GM12878 (cell line): ENCODE measurements around the gene ENTPD3. TPM values are rescaled to one million over a fixed set of nuclear protein-coding genes. Genes with fewer than 3 reads are reported as not detected.

ENCODE experiments used
- ATAC-seq: fragments of 200-7000 bp; cut with Tn5 transposase; 3 replicates; pipeline ENCODE4 v1.9.1; 2020; ENCODE audit warnings: mild to moderate bottlenecking, moderate library complexity
- BruUV-seq: library from RNA; stranded (reverse); fragments of 400-500 nt; replicated peaks from 2 replicates; lab custom pipeline; 2021; lab: Mats Ljungman, UMichigan
- CTCF ChIA-PET: fragments of 300-600 bp; sonication (Branson Sonifier 250); formaldehyde crosslinking; extraction: SDS; loops from one replicate; lab custom pipeline; 2021; ENCODE audit warnings: inconsistent platforms; lab: Yijun Ruan, JAX
- POLR2A ChIA-PET: fragments of 350-600 bp; formaldehyde crosslinking; extraction: SDS; loops from one replicate; lab custom pipeline; 2021; ENCODE audit warnings: inconsistent platforms; lab: Charles Lee
- RAD21 ChIA-PET: fragments of 300-600 bp; sonication (Branson Sonifier 250); formaldehyde crosslinking; loops from one replicate; lab custom pipeline; 2023; ENCODE audit warnings: antibody characterized with exemption; ENCODE audit not compliant: unreplicated experiment; lab: Charles Lee
- SMC1A ChIA-PET: fragments of 300-600 bp; sonication (Branson Sonifier 250); formaldehyde crosslinking; loops from one replicate; lab custom pipeline; 2023; ENCODE audit not compliant: unreplicated experiment, uncharacterized antibody; lab: Charles Lee
- DNase-seq: peaks from one replicate; pipeline ENCODE4 v3.0.0-alpha.2; 2011; ENCODE audit warnings: low read depth, low spot score
- FAIRE-seq: peaks from 3 replicates; lab custom pipeline; 2011; peaks lifted over from hg19 to GRCh38; lab: Jason Lieb, UNC
- H2AFZ ChIP-seq: 2 replicates; pipeline ENCODE4 v1.6.0; 2011; ENCODE audit warnings: low read depth, low read length, control low read depth; ENCODE audit not compliant: control insufficient read depth
- H3K27ac ChIP-seq: 2 replicates; pipeline ENCODE4 v1.5.1; 2011; ENCODE audit warnings: control low read depth; ENCODE audit not compliant: control insufficient read depth, insufficient read depth
- H3K27me3 ChIP-seq, 2 experiments: replicated peaks in 1 of 2; 2 replicates each; pipeline versions ENCODE4 v1.6.0 to v1.6.1; 2011; ENCODE audit warnings: low read length in 1 of 2; ENCODE audit not compliant: control insufficient read depth in 2 of 2, insufficient read depth in 2 of 2
- H3K36me3 ChIP-seq, 2 experiments: 2 replicates each; pipeline ENCODE4 v1.5.1; 2011; ENCODE audit warnings: low read length in 1 of 2; ENCODE audit not compliant: control insufficient read depth in 2 of 2, insufficient read depth in 2 of 2
- H3K4me1 ChIP-seq: 2 replicates; pipeline ENCODE4 v1.6.1; 2011; ENCODE audit warnings: mild to moderate bottlenecking, low read length, moderate library complexity, mixed read lengths; ENCODE audit not compliant: control insufficient read depth, insufficient read depth
- H3K4me2 ChIP-seq: 2 replicates; pipeline ENCODE4 v1.6.0; 2011; ENCODE audit warnings: control low read depth; ENCODE audit not compliant: control insufficient read depth, insufficient read depth
- H3K4me3 ChIP-seq: fragments of 200-600 bp; sonication (generic); 2 replicates; pipeline ENCODE4 v1.5.1; 2016
- H3K79me2 ChIP-seq: 2 replicates; pipeline ENCODE4 v1.6.0; 2011; ENCODE audit warnings: low read length; ENCODE audit not compliant: control insufficient read depth, insufficient read depth
- H3K9ac ChIP-seq: 2 replicates; pipeline ENCODE4 v1.8.0; 2011; ENCODE audit warnings: low read length, control low read depth, mixed read lengths; ENCODE audit not compliant: control insufficient read depth, insufficient read depth
- H3K9me3 ChIP-seq: replicated peaks from 3 replicates; pipeline ENCODE4 v1.5.1; 2011; ENCODE audit warnings: mild to moderate bottlenecking, low read length; ENCODE audit not compliant: control insufficient read depth, insufficient read depth
- H4K20me1 ChIP-seq: 2 replicates; pipeline ENCODE4 v1.6.0; 2011; ENCODE audit not compliant: control insufficient read depth, insufficient read depth
- ASH2L ChIP-seq: fragments of 300-600, 200-600 bp; sonication (generic); IDR thresholded peaks from 2 replicates; pipeline ENCODE4 v1.6.1; 2017; ENCODE audit warnings: low read depth, mild to moderate bottlenecking, borderline replicate concordance
- CEBPZ ChIP-seq: fragments of 150-350 bp; IDR thresholded peaks from 2 replicates; pipeline ENCODE4 v1.6.1; 2016; ENCODE audit warnings: low read depth, low read length
- HCFC1 ChIP-seq: fragments of 150-350 bp; IDR thresholded peaks from 2 replicates; pipeline ENCODE4 v1.6.1; 2014; ENCODE audit warnings: low read length
- HDAC6 ChIP-seq: fragments of 200-600 bp; sonication (generic); IDR thresholded peaks from one replicate; pipeline ENCODE4 v1.8.0; 2017; ENCODE audit warnings: antibody characterized with exemption; ENCODE audit not compliant: unreplicated experiment
- IKZF2 ChIP-seq, 2 experiments: fragments of 450-650 bp; IDR thresholded peaks; 2 replicates each; pipeline ENCODE4 v1.6.1; 2017; ENCODE audit warnings: mild to moderate bottlenecking in 2 of 2, moderate library complexity in 2 of 2
- IRF5 ChIP-seq: fragments of 450-650 bp; IDR thresholded peaks from 2 replicates; pipeline ENCODE4 v1.6.1; 2017; ENCODE audit warnings: borderline replicate concordance
- KLF5 ChIP-seq: fragments of 450-650 bp; IDR thresholded peaks from 2 replicates; pipeline ENCODE4 v1.6.1; 2014; ENCODE audit warnings: mild to moderate bottlenecking; ENCODE audit not compliant: partially characterized antibody
- MTA2 ChIP-seq: fragments of 450-650 bp; IDR thresholded peaks from 2 replicates; pipeline ENCODE4 v1.6.1; 2016; ENCODE audit warnings: low read depth, mild to moderate bottlenecking, moderate library complexity
- POLR2AphosphoS2 ChIP-seq: IDR thresholded peaks from 2 replicates; pipeline ENCODE4 v1.6.1; 2011; ENCODE audit warnings: low read depth, mild to moderate bottlenecking, low read length, improper control_type of control experiment, moderate library complexity
- POLR2AphosphoS5 ChIP-seq: IDR thresholded peaks from 2 replicates; pipeline ENCODE4 v1.6.1; 2011; ENCODE audit warnings: mild to moderate bottlenecking, low read length, inconsistent platforms
- RELA ChIP-seq: fragments of 450-650 bp; IDR thresholded peaks from 2 replicates; pipeline ENCODE4 v1.8.0; 2014; ENCODE audit warnings: borderline replicate concordance; ENCODE audit not compliant: partially characterized antibody
- RFX5 ChIP-seq: IDR thresholded peaks from 2 replicates; pipeline ENCODE4 v1.6.1; 2011; ENCODE audit warnings: low read depth, low read length, improper control_type of control experiment
- SP1 ChIP-seq: IDR thresholded peaks from one replicate; pipeline ENCODE4 v1.6.1; 2011; ENCODE audit warnings: low read depth, low read length
- WGBS: methylation state at CpG from one replicate; pipeline ENCODE4 v1.1.6; 2016; ENCODE audit warnings: low lambda C conversion rate; ENCODE audit not compliant: insufficient replicate concordance, insufficient coverage; ENCODE audit errors: missing lambda C conversion rate; 5-methylcytosine and 5-hydroxymethylcytosine counted together
- in situ Hi-C: fragments of 300-500 bp; cut with MboI; formaldehyde crosslinking; loops from 9 replicates; pipeline ENCODE4 v1.14.3; 2018; ENCODE audit warnings: mixed read lengths
- intact Hi-C: fragments of 100-400 bp; cut with micrococcal nuclease; formaldehyde crosslinking; loops from one replicate; pipeline ENCODE4 v1.14.2; 2022; ENCODE audit not compliant: unreplicated experiment
- polyA plus RNA-seq, 11 experiments: library from polyadenylated mRNA; depleted of rRNA in 4 of 11; unstranded in 6 of 11; stranded (reverse) in 5 of 11; fragments of >200 nt; fragmentation: Nextera tagmentation in 4 of 11; fragmentation: Illumina TruSeq in 1 of 11; extraction: Ambion mirVana in 4 of 11; extraction: Trizol in 1 of 11; gene quantifications; 1 replicate in 1 of 11; 2 replicates in 10 of 11; pipeline versions ENCODE4 v1.2.1 to v1.2.3, GENCODE V29; 2011 to 2016; ENCODE audit warnings: inconsistent platforms in 2 of 11, missing spikeins in 2 of 11, low read depth in 1 of 11
- total RNA-seq, 4 experiments: library from RNA; depleted of rRNA in 3 of 4; stranded (reverse); fragments of >200 nt in 3 of 4; fragmentation: Illumina TruSeq in 1 of 4; extraction: Trizol in 1 of 4; gene quantifications; 2 replicates each; pipeline versions ENCODE4 v1.2.1 to v1.2.3, GENCODE V29; 2013 to 2021

ENTPD3 gene
- total and polyA plus RNA-seq, 10 of the 15 experiments (the other 5 are each of a cell fraction or from before 2014, with no cell fraction given): 0.03 TPM; not detected in 9

GRCh38 chr3:40387895-40388254, 891 bp downstream of the ENTPD3 start:
- H3K9me3 ChIP-seq: no peaks in the 10 kb centered on the region
- H3K27me3 ChIP-seq: peaks cover 3 to 18% of the 10 kb centered on the region in 2 experiments
- H3K36me3 ChIP-seq: no peaks in the 10 kb centered on the region
- no peaks in the 10 kb centered on the region for H4K20me1 ChIP-seq
- H3K9ac ChIP-seq: no peak overlapping the region
- ChIA-PET SMC1A (no interaction called here), POLR2A (no interaction called here), CTCF (no interaction called here), RAD21 (no interaction called here)
- ATAC-seq: no peak
- in situ Hi-C loops: no loop called here
- H2AFZ ChIP-seq: no peak overlapping the region
- no peak overlapping the region for H3K27ac ChIP-seq
- H3K4me2 ChIP-seq: no peak overlapping the region
- FAIRE-seq: no peak
- no TSS peak for BruUV-seq
- 69% methylated on average over 10 of the region's 10 CpGs for WGBS
- intact Hi-C loops: no loop called here
- DNase-seq: no peak
- H3K79me2 ChIP-seq: no peaks in the 10 kb centered on the region
- no peaks in the 10 kb centered on the region for H3K4me1 ChIP-seq
- no peak overlapping the region for H3K4me3 ChIP-seq
- TF ChIP-seq HDAC6: no peak

GRCh38 chr3:40396406-40396805, 9.4 kb downstream of the ENTPD3 start:
- in situ Hi-C loops (no loop called here), intact Hi-C loops (no loop called here)
- Histone ChIP-seq H3K4me2 (no peak overlapping the region), H4K20me1 (no peaks in the 10 kb centered on the region), H3K36me3 (no peaks in the 10 kb centered on the region), H3K4me1 (no peaks in the 10 kb centered on the region), H3K9ac (no peak overlapping the region), H3K79me2 (no peaks in the 10 kb centered on the region), H2AFZ (no peak overlapping the region), H3K27me3 (no peaks in the 10 kb centered on the region; a peak in 1 of 4 replicates), H3K27ac (no peak overlapping the region), H3K4me3 (no peak overlapping the region), H3K9me3 (no peaks in the 10 kb centered on the region)
- DNase-seq: no peak
- no peak for ATAC-seq
- ChIA-PET SMC1A (no interaction called here), RAD21 (no interaction called here), POLR2A (no interaction called here), CTCF (no interaction called here)
- BruUV-seq: no TSS peak
- 20% methylated on average over 5 of the region's 5 CpGs for WGBS
- no peak for FAIRE-seq
- TF ChIP-seq CEBPZ (no peak), KLF5 (no peak), IRF5 (no peak), HCFC1 (no peak), POLR2AphosphoS5 (no peak), ASH2L (no peak), RELA (no peak), RFX5 (no peak), IKZF2 (IDR thresholded peaks at IDR 0.05) (no peak), MTA2 (no peak), SP1 (no peak), POLR2AphosphoS2 (no peak)
